GM12878 (cell line): Measurements from ENCODE around the gene FRMD5. TPM values are rescaled to one million over a fixed set of nuclear protein-coding genes. Genes with fewer than 3 reads are reported as not detected.
"Not testable (repeated sequence)": the region's sequence is repeated elsewhere in the genome, so short reads cannot be mapped to it uniquely, and the experiment has no call there.

Experiments
- ATAC-seq: fragments of 200-7000 bp; cut with Tn5 transposase; 3 replicates; pipeline ENCODE4 v1.9.1; 2020; ENCODE audit warnings: mild to moderate bottlenecking, moderate library complexity
- BruUV-seq: library from RNA; stranded (reverse); fragments of 400-500 nt; replicated peaks from 2 replicates; lab custom pipeline; 2021; lab: Mats Ljungman, UMichigan
- CTCF ChIA-PET: fragments of 300-600 bp; sonication (Branson Sonifier 250); formaldehyde crosslinking; extraction: SDS; loops from one replicate; lab custom pipeline; 2021; ENCODE audit warnings: inconsistent platforms; lab: Yijun Ruan, JAX
- POLR2A ChIA-PET: fragments of 350-600 bp; formaldehyde crosslinking; extraction: SDS; loops from one replicate; lab custom pipeline; 2021; ENCODE audit warnings: inconsistent platforms; lab: Charles Lee
- RAD21 ChIA-PET: fragments of 300-600 bp; sonication (Branson Sonifier 250); formaldehyde crosslinking; loops from one replicate; lab custom pipeline; 2023; ENCODE audit warnings: antibody characterized with exemption; ENCODE audit not compliant: unreplicated experiment; lab: Charles Lee
- SMC1A ChIA-PET: fragments of 300-600 bp; sonication (Branson Sonifier 250); formaldehyde crosslinking; loops from one replicate; lab custom pipeline; 2023; ENCODE audit not compliant: unreplicated experiment, uncharacterized antibody; lab: Charles Lee
- DNase-seq: peaks from one replicate; pipeline ENCODE4 v3.0.0-alpha.2; 2011; ENCODE audit warnings: low read depth, low spot score
- FAIRE-seq: peaks from 3 replicates; lab custom pipeline; 2011; peaks lifted over from hg19 to GRCh38; lab: Jason Lieb, UNC
- H2AFZ ChIP-seq: 2 replicates; pipeline ENCODE4 v1.6.0; 2011; ENCODE audit warnings: low read depth, low read length, control low read depth; ENCODE audit not compliant: control insufficient read depth
- H3K27ac ChIP-seq: 2 replicates; pipeline ENCODE4 v1.5.1; 2011; ENCODE audit warnings: control low read depth; ENCODE audit not compliant: control insufficient read depth, insufficient read depth
- H3K27me3 ChIP-seq, 2 experiments: replicated peaks in 1 of 2; 2 replicates each; pipeline versions ENCODE4 v1.6.0 to v1.6.1; 2011; ENCODE audit warnings: low read length in 1 of 2; ENCODE audit not compliant: control insufficient read depth in 2 of 2, insufficient read depth in 2 of 2
- H3K36me3 ChIP-seq, 2 experiments: 2 replicates each; pipeline ENCODE4 v1.5.1; 2011; ENCODE audit warnings: low read length in 1 of 2; ENCODE audit not compliant: control insufficient read depth in 2 of 2, insufficient read depth in 2 of 2
- H3K4me1 ChIP-seq: 2 replicates; pipeline ENCODE4 v1.6.1; 2011; ENCODE audit warnings: mild to moderate bottlenecking, low read length, moderate library complexity, mixed read lengths; ENCODE audit not compliant: control insufficient read depth, insufficient read depth
- H3K4me2 ChIP-seq: 2 replicates; pipeline ENCODE4 v1.6.0; 2011; ENCODE audit warnings: control low read depth; ENCODE audit not compliant: control insufficient read depth, insufficient read depth
- H3K4me3 ChIP-seq: fragments of 200-600 bp; sonication (generic); 2 replicates; pipeline ENCODE4 v1.5.1; 2016
- H3K79me2 ChIP-seq: 2 replicates; pipeline ENCODE4 v1.6.0; 2011; ENCODE audit warnings: low read length; ENCODE audit not compliant: control insufficient read depth, insufficient read depth
- H3K9ac ChIP-seq: 2 replicates; pipeline ENCODE4 v1.8.0; 2011; ENCODE audit warnings: low read length, control low read depth, mixed read lengths; ENCODE audit not compliant: control insufficient read depth, insufficient read depth
- H3K9me3 ChIP-seq: replicated peaks from 3 replicates; pipeline ENCODE4 v1.5.1; 2011; ENCODE audit warnings: mild to moderate bottlenecking, low read length; ENCODE audit not compliant: control insufficient read depth, insufficient read depth
- H4K20me1 ChIP-seq: 2 replicates; pipeline ENCODE4 v1.6.0; 2011; ENCODE audit not compliant: control insufficient read depth, insufficient read depth
- BCLAF1 ChIP-seq: fragments of 450-650 bp; IDR thresholded peaks from 2 replicates; pipeline ENCODE4 v1.6.1; 2017; ENCODE audit warnings: antibody characterized with exemption, mild to moderate bottlenecking, moderate library complexity
- CBX5 ChIP-seq: sonication (generic); IDR thresholded peaks from 2 replicates; pipeline ENCODE4 v1.6.1; 2016; ENCODE audit warnings: low read depth, moderate library complexity, mild to moderate bottlenecking, inconsistent platforms
- CHD4 ChIP-seq: fragments of 200-600 bp; sonication (generic); IDR thresholded peaks from 2 replicates; pipeline ENCODE4 v1.6.1; 2016; ENCODE audit warnings: mild to moderate bottlenecking
- ESRRA ChIP-seq: IDR thresholded peaks from 2 replicates; pipeline ENCODE4 v1.6.1; 2012; ENCODE audit warnings: mild to moderate bottlenecking, low read length, improper control_type of control experiment
- GABPA ChIP-seq: IDR thresholded peaks from 2 replicates; pipeline ENCODE4 v1.6.1; 2014; ENCODE audit warnings: antibody characterized with exemption, low read depth, mild to moderate bottlenecking, inconsistent platforms
- IKZF1 ChIP-seq: fragments of 450-650 bp; conservative IDR thresholded peaks from 2 replicates; pipeline ENCODE4 v1.6.1; 2017; ENCODE audit warnings: antibody characterized with exemption, mild to moderate bottlenecking
- IRF3 ChIP-seq: fragments of 450-650 bp; IDR thresholded peaks from 2 replicates; pipeline ENCODE4 v1.6.1; 2014; ENCODE audit warnings: mild to moderate bottlenecking
- IRF5 ChIP-seq: fragments of 450-650 bp; IDR thresholded peaks from 2 replicates; pipeline ENCODE4 v1.6.1; 2017; ENCODE audit warnings: borderline replicate concordance
- KLF5 ChIP-seq: fragments of 450-650 bp; IDR thresholded peaks from 2 replicates; pipeline ENCODE4 v1.6.1; 2014; ENCODE audit warnings: mild to moderate bottlenecking; ENCODE audit not compliant: partially characterized antibody
- MEF2A ChIP-seq: IDR thresholded peaks from 2 replicates; pipeline ENCODE4 v1.6.1; 2011; ENCODE audit warnings: low read depth, mild to moderate bottlenecking, low read length, moderate library complexity; ENCODE audit not compliant: insufficient read depth
- MTA3 ChIP-seq: IDR thresholded peaks from 2 replicates; pipeline ENCODE4 v1.6.1; 2012; ENCODE audit warnings: low read length, inconsistent platforms, borderline replicate concordance
- POLR2A ChIP-seq: IDR thresholded peaks from 2 replicates; pipeline ENCODE4 v1.6.1; 2011; ENCODE audit warnings: low read depth, mild to moderate bottlenecking, low read length
- RFX5 ChIP-seq: IDR thresholded peaks from 2 replicates; pipeline ENCODE4 v1.6.1; 2011; ENCODE audit warnings: low read depth, low read length, improper control_type of control experiment
- SP1 ChIP-seq: IDR thresholded peaks from one replicate; pipeline ENCODE4 v1.6.1; 2011; ENCODE audit warnings: low read depth, low read length
- SREBF1 ChIP-seq: IDR thresholded peaks from 2 replicates; pipeline ENCODE4 v1.6.1; 2012; ENCODE audit warnings: mild to moderate bottlenecking, low read length
- SREBF2 ChIP-seq: IDR thresholded peaks from 2 replicates; pipeline ENCODE4 v1.6.1; 2012; ENCODE audit warnings: mild to moderate bottlenecking, low read length
- ZNF207 ChIP-seq: fragments of 450-650 bp; IDR thresholded peaks from 2 replicates; pipeline ENCODE4 v1.6.1; 2014; ENCODE audit warnings: antibody characterized with exemption, mild to moderate bottlenecking, borderline replicate concordance
- ZZZ3 ChIP-seq: IDR thresholded peaks from 2 replicates; pipeline ENCODE4 v1.6.1; 2011; ENCODE audit warnings: low read depth; ENCODE audit not compliant: control insufficient read depth, insufficient read length
- WGBS: methylation state at CpG from one replicate; pipeline ENCODE4 v1.1.6; 2016; ENCODE audit warnings: low lambda C conversion rate; ENCODE audit not compliant: insufficient replicate concordance, insufficient coverage; ENCODE audit errors: missing lambda C conversion rate; 5-methylcytosine and 5-hydroxymethylcytosine counted together
- in situ Hi-C: fragments of 300-500 bp; cut with MboI; formaldehyde crosslinking; loops from 9 replicates; pipeline ENCODE4 v1.14.3; 2018; ENCODE audit warnings: mixed read lengths
- intact Hi-C: fragments of 100-400 bp; cut with micrococcal nuclease; formaldehyde crosslinking; loops from one replicate; pipeline ENCODE4 v1.14.2; 2022; ENCODE audit not compliant: unreplicated experiment
- polyA plus RNA-seq, 11 experiments: library from polyadenylated mRNA; depleted of rRNA in 4 of 11; unstranded in 6 of 11; stranded (reverse) in 5 of 11; fragments of >200 nt; fragmentation: Nextera tagmentation in 4 of 11; fragmentation: Illumina TruSeq in 1 of 11; extraction: Ambion mirVana in 4 of 11; extraction: Trizol in 1 of 11; gene quantifications; 1 replicate in 1 of 11; 2 replicates in 10 of 11; pipeline versions ENCODE4 v1.2.1 to v1.2.3, GENCODE V29; 2011 to 2016; ENCODE audit warnings: inconsistent platforms in 2 of 11, missing spikeins in 2 of 11, low read depth in 1 of 11
- total RNA-seq, 4 experiments: library from RNA; depleted of rRNA in 3 of 4; stranded (reverse); fragments of >200 nt in 3 of 4; fragmentation: Illumina TruSeq in 1 of 4; extraction: Trizol in 1 of 4; gene quantifications; 2 replicates each; pipeline versions ENCODE4 v1.2.1 to v1.2.3, GENCODE V29; 2013 to 2021

FRMD5 gene
- total and polyA plus RNA-seq, 10 of the 15 experiments (the other 5 are each of a cell fraction or from before 2014, with no cell fraction given), result 0.26 to 6.4 (median 0.68) TPM; not detected in 1

GRCh38 chr15:44033894-44034293 lies 161.2 kb downstream of the FRMD5 start:
- Histone ChIP-seq H3K36me3 (no peaks in the 10 kb centered on the region), H3K9me3 (no peaks in the 10 kb centered on the region; the same call in 2 of the 3 replicates), H2AFZ (no peak overlapping the region), H3K4me3 (no peak overlapping the region), H3K4me1 (no peaks in the 10 kb centered on the region), H4K20me1 (no peaks in the 10 kb centered on the region), H3K4me2 (no peak overlapping the region), H3K27me3 (no peaks in the 10 kb centered on the region), H3K27ac (no peak overlapping the region), H3K79me2 (no peaks in the 10 kb centered on the region), H3K9ac (no peak overlapping the region)
- ChIA-PET RAD21 (no interaction called here), CTCF (no interaction called here), POLR2A (no interaction called here), SMC1A (no interaction called here)
- BruUV-seq, result no TSS peak
- TF ChIP-seq BCLAF1 (no peak), ZZZ3 (no peak), SREBF2 (no peak), CHD4 (no peak), SREBF1 (no peak), KLF5 (no peak), MEF2A (no peak), IKZF1 (no peak), IRF3 (no peak), ESRRA (no peak), SP1 (no peak), IRF5 (no peak), GABPA (no peak), RFX5 (no peak), CBX5 (no peak), POLR2A (no peak), ZNF207 (no peak), MTA3 (no peak)
- DNase-seq (no peak), FAIRE-seq (no peak), ATAC-seq (no peak)
- in situ Hi-C loops (no loop called here), intact Hi-C loops (no loop called here)
- 39% methylated on average over 1 of the region's 1 CpG for WGBS

GRCh38 chr15:44032820-44033219 lies 162.3 kb downstream of the FRMD5 start:
- H3K9ac ChIP-seq, H3K9me3 ChIP-seq, H3K79me2 ChIP-seq, DNase-seq, FAIRE-seq, H4K20me1 ChIP-seq, H3K4me1 ChIP-seq, H3K27me3 ChIP-seq, RAD21 ChIA-PET, POLR2A ChIA-PET, H3K36me3 ChIP-seq, H2AFZ ChIP-seq, H3K4me2 ChIP-seq, H3K27ac ChIP-seq, intact Hi-C loops, in situ Hi-C loops, H3K4me3 ChIP-seq, ATAC-seq, BruUV-seq: not testable (repeated sequence)
- CTCF ChIA-PET, result interaction anchor here (1.0 to 1.5 kb wide), 2 partner anchors 32 to 33 kb away, joined by 3 read pairs; no protein-coding TSS in a partner anchor
- SMC1A ChIA-PET, result interaction anchor here (1.7 kb wide), 1 partner anchor 10 kb away, joined by 5 read pairs; no protein-coding TSS in a partner anchor
